H9 (cell line): Measurements from ENCODE around the gene OAF. TPM values are rescaled to one million over a fixed set of nuclear protein-coding genes. Genes with fewer than 3 reads are reported as not detected.
A peak's percentile ranks its signal among the peaks of the same experiment; 100 is the strongest.

ENCODE experiments used
- DNase-seq: peaks from one replicate; pipeline ENCODE4 v3.0.0-alpha.2; 2017
- H2AFZ ChIP-seq: one replicate; pipeline ENCODE4 v1.6.1; 2013; ENCODE audit warnings: mild to moderate bottlenecking, low read length, control low read depth, moderate library complexity
- H2AK5ac ChIP-seq: 2 replicates; pipeline ENCODE4 v1.6.1; 2013; ENCODE audit warnings: low read length, control low read depth, mixed read lengths; ENCODE audit not compliant: insufficient read length
- H2BK120ac ChIP-seq: one replicate; pipeline ENCODE4 v1.6.1; 2013; ENCODE audit warnings: low read depth, mild to moderate bottlenecking, low read length, control low read depth, inconsistent platforms; ENCODE audit not compliant: poor library complexity, severe bottlenecking
- H2BK12ac ChIP-seq: 2 replicates; pipeline ENCODE4 v1.6.1; 2013; ENCODE audit warnings: low read length, control low read depth, mixed read lengths, low read depth; ENCODE audit not compliant: insufficient read length
- H2BK15ac ChIP-seq: 2 replicates; pipeline ENCODE4 v1.6.1; 2013; ENCODE audit warnings: low read depth, low read length, control low read depth
- H2BK20ac ChIP-seq: one replicate; pipeline ENCODE4 v1.6.1; 2013; ENCODE audit warnings: low read depth, mild to moderate bottlenecking, low read length, control low read depth, inconsistent platforms; ENCODE audit not compliant: poor library complexity, severe bottlenecking
- H2BK5ac ChIP-seq: 2 replicates; pipeline ENCODE4 v1.6.1; 2013; ENCODE audit warnings: low read length, control low read depth, mixed read lengths; ENCODE audit not compliant: insufficient read length
- H3K14ac ChIP-seq: 2 replicates; pipeline ENCODE4 v1.6.1; 2013; ENCODE audit warnings: low read length, control low read depth; ENCODE audit not compliant: insufficient read depth
- H3K18ac ChIP-seq: 2 replicates; pipeline ENCODE4 v1.6.1; 2013; ENCODE audit warnings: low read depth, mild to moderate bottlenecking, mixed read lengths, low read length, control low read depth; ENCODE audit not compliant: insufficient read length
- H3K23ac ChIP-seq: 2 replicates; pipeline ENCODE4 v1.6.1; 2013; ENCODE audit warnings: low read length, control low read depth, mixed read lengths, low read depth; ENCODE audit not compliant: insufficient read length
- H3K23me2 ChIP-seq: 2 replicates; pipeline ENCODE4 v1.6.1; 2013; ENCODE audit warnings: low read depth, mild to moderate bottlenecking, mixed read lengths, low read length, control low read depth; ENCODE audit not compliant: insufficient read length, poor library complexity, severe bottlenecking
- H3K27ac ChIP-seq: 2 replicates; pipeline ENCODE4 v1.5.1; 2013; ENCODE audit warnings: low read length, control low read depth, mixed read lengths, low read depth; ENCODE audit not compliant: insufficient read length
- H3K27me3 ChIP-seq: 2 replicates; pipeline ENCODE4 v1.6.1; 2013; ENCODE audit warnings: low read length, control low read depth, inconsistent platforms; ENCODE audit not compliant: insufficient read depth
- H3K4ac ChIP-seq: 2 replicates; pipeline ENCODE4 v1.6.1; 2013; ENCODE audit warnings: low read depth, mild to moderate bottlenecking, control low read depth, inconsistent platforms, low read length, moderate library complexity
- H3K4me1 ChIP-seq: 2 replicates; pipeline ENCODE4 v1.6.1; 2013; ENCODE audit warnings: low read length, control low read depth, inconsistent platforms; ENCODE audit not compliant: insufficient read depth
- H3K4me2 ChIP-seq: 2 replicates; pipeline ENCODE4 v1.6.1; 2013; ENCODE audit warnings: low read length, control low read depth, mixed read lengths; ENCODE audit not compliant: insufficient read length, insufficient read depth
- H3K56ac ChIP-seq: 2 replicates; pipeline ENCODE4 v1.6.1; 2013; ENCODE audit warnings: low read depth, mild to moderate bottlenecking, mixed read lengths, low read length, control low read depth; ENCODE audit not compliant: insufficient read length
- H3K79me1 ChIP-seq: 2 replicates; pipeline ENCODE4 v1.6.1; 2013; ENCODE audit warnings: low read depth, mild to moderate bottlenecking, moderate library complexity, low read length, control low read depth, inconsistent platforms; ENCODE audit not compliant: insufficient read depth, poor library complexity, severe bottlenecking
- H3K79me2 ChIP-seq: 2 replicates; pipeline ENCODE4 v1.6.1; 2013; ENCODE audit warnings: low read length, control low read depth, inconsistent platforms; ENCODE audit not compliant: insufficient read depth
- H3K9ac ChIP-seq: 2 replicates; pipeline ENCODE4 v1.6.1; 2013; ENCODE audit warnings: low read length, control low read depth, mixed read lengths; ENCODE audit not compliant: insufficient read length; ENCODE audit errors: extremely low read depth
- H3K9me3 ChIP-seq: one replicate; pipeline ENCODE4 v1.6.1; 2013; ENCODE audit warnings: low read depth, low read length, inconsistent platforms; ENCODE audit not compliant: control insufficient read depth
- H3T11ph ChIP-seq: one replicate; pipeline ENCODE4 v1.6.1; 2013; ENCODE audit warnings: mild to moderate bottlenecking, low read length, control low read depth, inconsistent platforms
- H4K20me1 ChIP-seq: one replicate; pipeline ENCODE4 v1.6.1; 2013; ENCODE audit not compliant: control insufficient read depth, insufficient read length, insufficient read depth
- H4K5ac ChIP-seq: 2 replicates; pipeline ENCODE4 v1.6.1; 2013; ENCODE audit warnings: low read depth, mild to moderate bottlenecking, mixed read lengths, low read length, control low read depth; ENCODE audit not compliant: insufficient read length
- H4K8ac ChIP-seq: replicated peaks from 2 replicates; pipeline ENCODE4 v1.6.1; 2013; ENCODE audit warnings: low read length, control low read depth, mixed read lengths, low read depth; ENCODE audit not compliant: insufficient read length
- H4K91ac ChIP-seq: 2 replicates; pipeline ENCODE4 v1.6.1; 2013; ENCODE audit warnings: low read depth, mild to moderate bottlenecking, moderate library complexity, mixed read lengths, low read length, control low read depth; ENCODE audit not compliant: insufficient read length
- H3K27ac Mint-ChIP-seq, 3 experiments: 2 replicates in 2 of 3; 3 replicates in 1 of 3; pipeline ENCODE4 v1.8.0; 2020 to 2021; ENCODE audit warnings: mixed read lengths in 3 of 3, mild to moderate bottlenecking in 1 of 3, moderate library complexity in 1 of 3
- H3K27me3 Mint-ChIP-seq: 2 replicates; pipeline ENCODE4 v1.8.0; 2021; ENCODE audit warnings: low read depth, mild to moderate bottlenecking, moderate library complexity, mixed read lengths
- H3K36me3 Mint-ChIP-seq, 3 experiments: 2 replicates in 2 of 3; 3 replicates in 1 of 3; pipeline ENCODE4 v1.8.0; 2020 to 2021; ENCODE audit warnings: low read depth in 3 of 3, mixed read lengths in 3 of 3; ENCODE audit not compliant: insufficient read depth in 1 of 3
- H3K4me1 Mint-ChIP-seq, 2 experiments: 2 replicates each; pipeline ENCODE4 v1.8.0; 2020; ENCODE audit warnings: mixed read lengths in 2 of 2
- H3K4me3 Mint-ChIP-seq, 2 experiments: 2 replicates in 1 of 2; 3 replicates in 1 of 2; pipeline ENCODE4 v1.8.0; 2020 to 2021; ENCODE audit warnings: mild to moderate bottlenecking in 2 of 2, mixed read lengths in 2 of 2, moderate library complexity in 1 of 2
- H3K9me3 Mint-ChIP-seq, 2 experiments: 2 replicates in 1 of 2; 3 replicates in 1 of 2; pipeline ENCODE4 v1.8.0; 2020; ENCODE audit warnings: mild to moderate bottlenecking in 2 of 2, mixed read lengths in 2 of 2, moderate library complexity in 1 of 2
- CTCF ChIP-seq: fragments of 200-600 bp; sonication (generic); conservative IDR thresholded peaks from 3 replicates; pipeline ENCODE4 v1.8.0; 2021; ENCODE audit warnings: antibody characterized with exemption, mild to moderate bottlenecking
- WGBS: extraction: QIAGEN DNeasy Blood & Tissue Kit; methylation state at CpG from one replicate; pipeline ENCODE4 v1.1.7; 2013; ENCODE audit warnings: missing lambda C conversion rate, low lambda C conversion rate, mixed read lengths; ENCODE audit not compliant: insufficient read length; ENCODE audit errors: extremely low coverage; 5-methylcytosine and 5-hydroxymethylcytosine counted together
- total RNA-seq: library from RNA; stranded (reverse); gene quantifications from 2 replicates; pipeline ENCODE4 v1.2.1, GENCODE V29; 2021

Gene OAF
- total RNA-seq, 1 experiment from 2014 or later = 1.1 TPM

DNA sequence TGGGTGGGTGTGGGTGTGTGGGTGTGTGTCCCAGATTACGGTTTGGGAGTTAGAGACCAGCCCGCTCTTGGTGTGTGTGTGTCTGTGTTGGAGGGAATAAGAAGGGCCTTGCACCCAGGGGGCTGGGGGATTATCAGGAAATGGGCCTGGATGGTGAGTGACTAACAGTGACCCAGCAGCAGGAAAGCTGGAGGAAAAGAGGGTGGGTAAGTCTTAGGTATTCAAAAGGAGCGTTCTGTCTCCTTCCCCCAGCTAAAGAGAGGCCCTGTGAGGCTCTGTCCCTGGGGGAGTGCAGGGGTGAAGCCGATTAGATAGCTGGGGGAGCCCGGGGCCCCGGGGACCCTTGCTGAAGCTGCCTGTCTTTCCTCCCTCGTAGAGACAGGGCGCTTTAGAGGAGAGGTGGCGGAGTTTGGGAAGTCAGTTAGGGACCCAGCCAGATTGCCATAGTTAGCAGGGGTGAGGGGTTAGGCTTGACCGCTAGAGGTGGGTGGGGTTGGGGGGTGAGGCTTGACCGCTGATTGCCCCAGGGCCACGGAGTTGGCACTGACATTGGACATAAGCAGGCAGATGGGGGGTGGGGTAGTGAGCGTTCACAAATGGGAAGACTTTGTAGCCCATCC is 1.5 kb downstream of the OAF start:
- Histone ChIP-seq H3K79me2 (no peaks in the 10 kb centered on the region), H3K23me2 (peaks cover 11% of the 10 kb centered on the region), H4K20me1 (no peaks in the 10 kb centered on the region), H3K23ac (no peak overlapping the region), H2BK5ac (no peak overlapping the region), H2AK5ac (no peak overlapping the region), H2BK12ac (no peak overlapping the region), H3T11ph (no peak overlapping the region), H4K5ac (no peak overlapping the region), H3K79me1 (no peaks in the 10 kb centered on the region), H2BK120ac (no peak overlapping the region), H3K9me3 (no peaks in the 10 kb centered on the region), H3K4me2 (no peak overlapping the region), H4K91ac (no peak overlapping the region), H3K27ac (no peak overlapping the region), H3K56ac (no peak overlapping the region), H3K14ac (no peak overlapping the region), H3K4me1 (no peaks in the 10 kb centered on the region), H2BK20ac (no peak overlapping the region), H4K8ac (no peak overlapping the region), H3K9ac (no peak overlapping the region), H2BK15ac (no peak overlapping the region), H3K18ac (no peak overlapping the region), H3K27me3 (peaks cover 80% of the 10 kb centered on the region), H2AFZ (no peak overlapping the region), H3K4ac (no peak overlapping the region)
- peaks cover 96% of the 10 kb centered on the region for H3K27me3 Mint-ChIP-seq
- peaks cover 29 to 30% of the 10 kb centered on the region in 2 experiments for H3K4me1 Mint-ChIP-seq
- no peak overlapping the region for H3K27ac Mint-ChIP-seq
- H3K9me3 Mint-ChIP-seq = no peaks in the 10 kb centered on the region
- H3K4me3 Mint-ChIP-seq = peak overlapping the region; percentile 33 to 77; a peak in 4 of 5 replicates
- H3K36me3 Mint-ChIP-seq = no peaks in the 10 kb centered on the region
- WGBS = no CpG with 5 or more reads among the region's 13 CpGs
- no peak for TF ChIP-seq CTCF
- no peak for DNase-seq
